ENCODE data around the gene PCDHGA1. TPM values are rescaled to one million over a fixed set of nuclear protein-coding genes. Genes with fewer than 3 reads are reported as not detected.

PCDHGA1 gene
- total RNA-seq, 1 experiment from 2014 or later = 0.35 TPM

GRCh38 chr5:141369994-141370848 is 39.9 kb downstream of the PCDHGA1 start, which contains the start of gene PCDHGB3:
Gene PCDHGB3, plus strand, starts transcription at chr5:141370242. Its CDS starts 153 bp downstream, at chr5:141370395.
- H3K9me3 Mint-ChIP-seq (ENCODE audit: unreplicated experiment) = peaks cover 17% of the 10 kb centered on the region
- no peaks in the 10 kb centered on the region for H3K27me3 Mint-ChIP-seq (ENCODE audit: insufficient read depth, unreplicated experiment)
- TSS peak; percentile 12 for BruUV-seq (replicated peaks)
- H3K4me1 Mint-ChIP-seq (ENCODE audit: insufficient read depth, unreplicated experiment) = no peaks in the 10 kb centered on the region
- no peak within 1 kb of the TSS for H3K27ac Mint-ChIP-seq (ENCODE audit: low read depth, unreplicated experiment)
- TF ChIP-seq CTCF (IDR thresholded peaks at IDR 0.05; ENCODE audit: unreplicated experiment) = peak; percentile 24
- no peaks in the 10 kb centered on the region for H3K36me3 Mint-ChIP-seq (ENCODE audit: insufficient read depth, unreplicated experiment)
- ChIA-PET CTCF (interaction anchor here (0.6 to 2.7 kb wide), 14 partner anchors 9 to 196 kb away, joined by 3 to 13 read pairs (median 4); partner anchors contain the start of genes PCDHB13, PCDHGA4, PCDHGA7 and PCDHGB5), POLR2A (interaction anchor here (0.5 to 1.6 kb wide), 3 partner anchors 52 to 243 kb away, joined by 3 read pairs; no protein-coding TSS in a partner anchor)
- intact Hi-C loops (cut with micrococcal nuclease) = loop anchor here (2.0 kb wide), 1 partner anchor 191 kb away; no protein-coding TSS in a partner anchor
- peak within 1 kb of the TSS; percentile 60 for H3K4me3 Mint-ChIP-seq (ENCODE audit: unreplicated experiment)
- peak; percentile 33 for DNase-seq (ENCODE audit: unreplicated experiment)

GRCh38 chr5:141371572-141372475 is 41.5 kb downstream of the PCDHGA1 start:
- Mint-ChIP-seq H3K27me3 (ENCODE audit: insufficient read depth, unreplicated experiment) (no peaks in the 10 kb centered on the region), H3K4me1 (ENCODE audit: insufficient read depth, unreplicated experiment) (no peaks in the 10 kb centered on the region), H3K9me3 (ENCODE audit: unreplicated experiment) (peaks cover 21% of the 10 kb centered on the region), H3K4me3 (ENCODE audit: unreplicated experiment) (no peak overlapping the region), H3K27ac (ENCODE audit: low read depth, unreplicated experiment) (no peak overlapping the region), H3K36me3 (ENCODE audit: insufficient read depth, unreplicated experiment) (no peaks in the 10 kb centered on the region)
- DNase-seq (ENCODE audit: unreplicated experiment) = no peak
- CTCF ChIA-PET = interaction anchor here (0.6 to 2.7 kb wide), 6 partner anchors 8 to 192 kb away, joined by 3 to 13 read pairs (median 4); no protein-coding TSS in a partner anchor
- TF ChIP-seq CTCF (IDR thresholded peaks at IDR 0.05; ENCODE audit: unreplicated experiment) = no peak
- intact Hi-C loops (cut with micrococcal nuclease) = loop anchor here (2.0 kb wide), 1 partner anchor 189 kb away; no protein-coding TSS in a partner anchor
- POLR2A ChIA-PET = no interaction called here
- no TSS peak for BruUV-seq (replicated peaks)

- no TSS peak for BruUV-seq (replicated peaks)
- POLR2A ChIA-PET = no interaction called here
- peaks cover 21% of the 10 kb centered on the region for H3K9me3 Mint-ChIP-seq (ENCODE audit: unreplicated experiment)
- H3K4me3 Mint-ChIP-seq (ENCODE audit: unreplicated experiment) = no peak within 1 kb of the TSS
- CTCF ChIA-PET = interaction anchor here (0.7 to 2.0 kb wide), 5 partner anchors 151 to 199 kb away, joined by 3 to 6 read pairs (median 4); no protein-coding TSS in a partner anchor
- no peaks in the 10 kb centered on the region for H3K4me1 Mint-ChIP-seq (ENCODE audit: insufficient read depth, unreplicated experiment)
- peak; percentile 27 for TF ChIP-seq CTCF (IDR thresholded peaks at IDR 0.05; ENCODE audit: unreplicated experiment)
- DNase-seq (ENCODE audit: unreplicated experiment) = peak; percentile 17
- no peaks in the 10 kb centered on the region for H3K27me3 Mint-ChIP-seq (ENCODE audit: insufficient read depth, unreplicated experiment)
- intact Hi-C loops (cut with micrococcal nuclease) = no loop called here
- no peak within 1 kb of the TSS for H3K27ac Mint-ChIP-seq (ENCODE audit: low read depth, unreplicated experiment)
- H3K36me3 Mint-ChIP-seq (ENCODE audit: insufficient read depth, unreplicated experiment) = no peaks in the 10 kb centered on the region
These were observed 43.5 kb downstream of the PCDHGA1 start, which contains the start of gene PCDHGA6 for GRCh38 chr5:141373673-141374317. Gene PCDHGA6, plus strand, starts transcription at chr5:141373891. Its CDS starts 193 bp downstream, at chr5:141374084.

Measured in MCF 10A (cell line).